ENCODE measurements around the gene SUGP1. TPM values are rescaled to one million over a fixed set of nuclear protein-coding genes. Genes with fewer than 3 reads are reported as not detected.

The SUGP1 gene
- total and polyA plus RNA-seq, 10 donors, result 29.3 to 63.1 (median 52.5) TPM

DNA sequence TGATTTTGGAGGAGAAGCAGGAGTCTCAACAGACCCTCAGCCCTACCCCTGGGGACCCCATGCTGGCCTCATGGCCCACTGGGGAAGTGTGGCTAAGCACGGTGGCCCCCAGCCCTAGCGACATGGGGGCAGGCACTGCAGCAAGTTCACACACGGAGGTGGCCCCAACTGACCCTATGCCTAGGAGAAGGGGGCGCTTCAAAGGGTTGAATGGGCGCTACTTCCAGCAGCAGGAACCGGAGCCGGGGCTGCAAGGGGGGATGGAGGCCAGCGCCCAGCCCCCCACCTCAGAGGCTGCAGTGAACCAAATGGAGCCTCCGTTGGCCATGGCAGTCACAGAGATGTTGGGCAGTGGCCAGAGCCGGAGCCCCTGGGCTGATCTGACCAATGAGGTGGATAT lies 93.6 kb downstream of the SUGP1 start:
- Histone ChIP-seq H3K36me3 (no peaks in the 10 kb centered on the region), H3K9me3 (no peaks in the 10 kb centered on the region), H3K27ac (no peak overlapping the region), H3K4me1 (peaks cover 0 to 14% (median 12%) of the 10 kb centered on the region in 6 donors), H3K4me3 (no peak overlapping the region), H3K27me3 (replicated peaks in 1 of 7) (peaks cover 0 to 62% (median 4%) of the 10 kb centered on the region in 7 donors)
- intact Hi-C loops (cut with DNase I; ENCODE audit: low total_unique reads), result no loop called here
- DNase-seq, result no peak
- TF ChIP-seq CTCF (IDR thresholded peaks at IDR 0.05 in 8 of 11, conservative IDR thresholded peaks at IDR 0.05 in 3 of 11) (no peak), POLR2AphosphoS5 (IDR thresholded peaks at IDR 0.05) (no peak), POLR2A (IDR thresholded peaks at IDR 0.05) (no peak)
- 63 to 70% (median 65%) methylated on average over 9 to 10 of the region's 10 CpGs for WGBS, 5 donors

DNA sequence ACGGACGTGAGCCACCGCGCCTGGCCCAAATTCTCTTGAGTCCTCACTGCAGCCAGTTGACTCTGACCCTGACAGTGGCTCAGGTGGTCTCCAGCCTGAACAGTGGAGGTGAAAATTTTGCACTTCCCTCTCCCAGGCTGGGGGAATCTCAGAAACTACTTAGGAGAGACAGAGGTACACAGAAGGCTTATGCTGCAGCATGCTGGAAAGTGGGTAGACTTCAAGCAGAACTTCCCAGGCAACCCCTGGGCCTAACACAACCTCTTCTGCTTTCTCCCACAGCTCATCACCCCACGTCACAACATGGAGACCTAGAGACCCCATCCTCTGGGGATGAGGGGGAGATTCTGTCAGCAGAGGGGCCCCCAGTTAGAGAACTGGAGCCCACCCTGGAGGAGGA lies 94.1 kb downstream of the SUGP1 start:
- peaks cover 0 to 67% (median 4%) of the 10 kb centered on the region in 7 donors for H3K27me3 ChIP-seq (replicated peaks in 1 of 7)
- H3K27ac ChIP-seq, result no peak overlapping the region
- H3K36me3 ChIP-seq, result no peaks in the 10 kb centered on the region
- no peak overlapping the region for H3K4me3 ChIP-seq
- intact Hi-C loops (cut with DNase I; ENCODE audit: low total_unique reads), result no loop called here
- no peak for DNase-seq
- H3K4me1 ChIP-seq, result peaks cover 0 to 14% (median 12%) of the 10 kb centered on the region in 6 donors
- WGBS, 5 donors, result 81 to 83% (median 81%) methylated on average over 5 of the region's 5 CpGs
- TF ChIP-seq POLR2A (IDR thresholded peaks at IDR 0.05) (no peak), POLR2AphosphoS5 (IDR thresholded peaks at IDR 0.05) (no peak), CTCF (IDR thresholded peaks at IDR 0.05 in 8 of 11, conservative IDR thresholded peaks at IDR 0.05 in 3 of 11) (no peak)
- no peaks in the 10 kb centered on the region for H3K9me3 ChIP-seq

Small RNA genes lying within 50 kb of the gene (small RNA-seq; reads per million reads assigned to genes)
- gene RNU6-1028P, result 0 reads per million in 4 donors

Other genes with a start within 250 kb of the SUGP1 start
- gene TMEM161A, start 182.0 kb downstream of the SUGP1 start, total RNA-seq, result 10 to 100 TPM; 15.1 to 21.9 (median 18.4) TPM
- gene TMEM161A, start 182.0 kb downstream of the SUGP1 start, polyA plus RNA-seq, result 10 to 100 TPM; 17.0 to 31.7 (median 26.2) TPM
- gene MEF2B, start 150.2 kb downstream of the SUGP1 start, total RNA-seq, result 1 to 10 TPM; 2.6 to 7.8 (median 3.6) TPM
- 10 to 100 TPM in 1 of 3 donors, 1 to 10 TPM in 2; 2.2 to 15.5 (median 2.7) TPM for gene MEF2B, start 150.2 kb downstream of the SUGP1 start, polyA plus RNA-seq
- gene BORCS8, start 128.4 kb downstream of the SUGP1 start, total RNA-seq, result 10 to 100 TPM; 14.0 to 52.1 (median 26.0) TPM
- gene BORCS8, start 128.4 kb downstream of the SUGP1 start, polyA plus RNA-seq, result 10 to 100 TPM; 20.5 to 38.8 (median 26.5) TPM
- gene RFXANK, start 128.3 kb downstream of the SUGP1 start, total RNA-seq, result 10 to 100 TPM; 47.4 to 78.4 (median 72.6) TPM
- gene RFXANK, start 128.3 kb downstream of the SUGP1 start, polyA plus RNA-seq, result 100 to 1,000 TPM; 122 to 139 (median 131) TPM
- 10 to 100 TPM in 6 of 7 donors, 1 to 10 TPM in 1; 9.9 to 15.5 (median 13.8) TPM for gene NR2C2AP, start 117.1 kb downstream of the SUGP1 start, total RNA-seq
- 10 to 100 TPM; 24.2 to 27.9 (median 25.8) TPM for gene NR2C2AP, start 117.1 kb downstream of the SUGP1 start, polyA plus RNA-seq
- gene NCAN, start 108.6 kb downstream of the SUGP1 start, total RNA-seq, result under 1 TPM in 1 of 7 donors, not detected in 6; 0.17 TPM
- not detected for gene NCAN, start 108.6 kb downstream of the SUGP1 start, polyA plus RNA-seq
- gene TM6SF2, start 47.2 kb downstream of the SUGP1 start, total RNA-seq, result 1 to 10 TPM in 1 of 7 donors, under 1 TPM in 3, not detected in 3; 0.32 to 1.0 (median 0.58) TPM
- under 1 TPM; 0.15 to 0.23 (median 0.22) TPM for gene TM6SF2, start 47.2 kb downstream of the SUGP1 start, polyA plus RNA-seq
- 100 to 1,000 TPM in 4 of 7 donors, 10 to 100 TPM in 3; 77.5 to 133 (median 103) TPM for gene MAU2, start 320 bp upstream of the SUGP1 start, total RNA-seq
- 10 to 100 TPM; 12.0 to 29.8 (median 17.7) TPM for gene MAU2, start 320 bp upstream of the SUGP1 start, polyA plus RNA-seq
- gene GATAD2A, start 85.2 kb upstream of the SUGP1 start, total RNA-seq, result 100 to 1,000 TPM in 3 of 7 donors, 10 to 100 TPM in 4; 54.0 to 122 (median 94.2) TPM
- 10 to 100 TPM; 11.6 to 25.5 (median 12.6) TPM for gene GATAD2A, start 85.2 kb upstream of the SUGP1 start, polyA plus RNA-seq
- 1 to 10 TPM; 2.3 to 5.6 (median 3.7) TPM for gene TSSK6, start 195.0 kb upstream of the SUGP1 start, total RNA-seq
- gene TSSK6, start 195.0 kb upstream of the SUGP1 start, polyA plus RNA-seq, result 1 to 10 TPM; 1.7 to 3.3 (median 2.4) TPM
- gene NDUFA13, start 195.7 kb upstream of the SUGP1 start, total RNA-seq, result 100 to 1,000 TPM in 4 of 7 donors, 10 to 100 TPM in 3; 24.0 to 216 (median 182) TPM
- gene NDUFA13, start 195.7 kb upstream of the SUGP1 start, polyA plus RNA-seq, result 100 to 1,000 TPM; 203 to 224 (median 204) TPM
- 1 to 10 TPM; 1.3 to 4.8 (median 3.2) TPM for gene YJEFN3, start 208.4 kb upstream of the SUGP1 start, total RNA-seq
- gene YJEFN3, start 208.4 kb upstream of the SUGP1 start, polyA plus RNA-seq, result 10 to 100 TPM; 10.4 to 22.7 (median 13.0) TPM
- gene CILP2, start 217.8 kb upstream of the SUGP1 start, total RNA-seq, result 1 to 10 TPM in 1 of 7 donors, under 1 TPM in 5, not detected in 1; 0.36 to 1.3 (median 0.61) TPM
- under 1 TPM; 0.15 to 0.38 (median 0.35) TPM for gene CILP2, start 217.8 kb upstream of the SUGP1 start, polyA plus RNA-seq